Fibroblast of upper back skin (primary cell): ENCODE data around the gene PNPLA1.

Source experiments
- DNase-seq: peaks from one replicate; pipeline ENCODE4 v3.0.0-alpha.2; 2013

The PNPLA1 gene, protein sequence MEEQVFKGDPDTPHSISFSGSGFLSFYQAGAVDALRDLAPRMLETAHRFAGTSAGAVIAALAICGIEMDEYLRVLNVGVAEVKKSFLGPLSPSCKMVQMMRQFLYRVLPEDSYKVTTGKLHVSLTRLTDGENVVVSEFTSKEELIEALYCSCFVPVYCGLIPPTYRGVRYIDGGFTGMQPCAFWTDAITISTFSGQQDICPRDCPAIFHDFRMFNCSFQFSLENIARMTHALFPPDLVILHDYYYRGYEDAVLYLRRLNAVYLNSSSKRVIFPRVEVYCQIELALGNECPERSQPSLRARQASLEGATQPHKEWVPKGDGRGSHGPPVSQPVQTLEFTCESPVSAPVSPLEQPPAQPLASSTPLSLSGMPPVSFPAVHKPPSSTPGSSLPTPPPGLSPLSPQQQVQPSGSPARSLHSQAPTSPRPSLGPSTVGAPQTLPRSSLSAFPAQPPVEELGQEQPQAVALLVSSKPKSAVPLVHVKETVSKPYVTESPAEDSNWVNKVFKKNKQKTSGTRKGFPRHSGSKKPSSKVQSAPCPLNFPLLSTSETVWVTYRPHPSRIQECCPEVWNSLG

DNA sequence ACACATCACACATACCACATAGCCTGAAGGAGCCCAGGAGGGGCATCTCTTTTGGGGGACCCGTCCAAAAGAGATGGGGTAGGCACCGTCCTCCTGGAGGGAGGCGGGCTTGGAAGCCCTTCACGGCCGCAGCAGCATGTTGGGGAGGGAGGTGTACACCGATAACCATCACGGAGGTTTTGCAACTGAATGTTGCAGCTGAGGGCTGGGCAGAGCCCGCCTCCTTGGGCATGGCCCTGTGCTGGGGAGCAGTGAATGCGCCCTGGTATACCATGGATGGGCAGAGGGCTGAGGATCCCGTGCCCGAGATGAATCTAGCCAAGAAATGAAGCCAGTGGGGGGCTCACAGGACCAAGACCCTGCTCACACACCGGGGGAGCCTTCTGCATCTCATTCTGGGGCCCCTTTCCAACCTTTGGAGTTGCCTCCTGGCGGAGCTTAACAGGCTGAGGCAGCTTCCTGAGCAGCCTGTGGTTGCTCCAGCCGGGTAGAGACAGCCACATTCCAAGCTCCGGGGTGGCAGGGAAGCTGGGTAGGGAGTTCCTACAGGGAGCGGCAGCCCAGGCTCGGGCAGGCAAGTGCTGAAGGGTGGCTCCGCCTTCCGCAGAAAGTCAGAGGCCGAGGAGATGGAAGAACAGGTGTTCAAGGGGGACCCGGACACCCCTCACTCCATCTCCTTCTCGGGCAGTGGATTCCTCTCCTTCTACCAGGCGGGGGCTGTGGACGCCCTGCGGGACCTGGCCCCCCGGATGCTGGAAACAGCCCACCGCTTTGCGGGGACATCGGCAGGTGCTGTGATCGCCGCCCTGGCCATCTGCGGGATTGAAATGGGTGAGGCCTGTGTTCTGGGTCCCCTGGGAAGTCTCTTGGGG is at the start of gene PNPLA1:
TSS of gene PNPLA1 (plus strand) at position 227 of the 872 bp plus-strand sequence. CDS start at position 627, 400 bp downstream.
- no peak for DNase-seq

DNA sequence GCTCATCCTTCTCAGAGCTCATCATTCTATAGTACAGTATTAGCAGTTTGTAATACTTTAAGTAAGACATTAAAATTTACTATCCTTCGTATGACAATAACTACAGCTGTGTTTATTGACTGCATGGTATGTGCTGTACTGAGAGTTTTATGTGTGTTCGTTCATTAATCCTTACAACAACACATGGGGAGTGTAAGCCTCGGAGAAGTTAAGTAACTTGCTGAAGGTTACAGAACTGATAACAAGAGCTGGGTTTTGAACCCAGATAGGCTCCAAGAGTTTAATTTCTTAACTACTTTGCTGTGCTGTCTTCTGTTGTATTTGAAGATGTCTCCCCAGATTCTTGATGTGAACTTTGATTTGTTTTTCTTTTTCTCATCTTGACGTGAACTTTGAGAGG is 49.6 kb upstream of the PNPLA1 start:
- DNase-seq, result no peak

DNA sequence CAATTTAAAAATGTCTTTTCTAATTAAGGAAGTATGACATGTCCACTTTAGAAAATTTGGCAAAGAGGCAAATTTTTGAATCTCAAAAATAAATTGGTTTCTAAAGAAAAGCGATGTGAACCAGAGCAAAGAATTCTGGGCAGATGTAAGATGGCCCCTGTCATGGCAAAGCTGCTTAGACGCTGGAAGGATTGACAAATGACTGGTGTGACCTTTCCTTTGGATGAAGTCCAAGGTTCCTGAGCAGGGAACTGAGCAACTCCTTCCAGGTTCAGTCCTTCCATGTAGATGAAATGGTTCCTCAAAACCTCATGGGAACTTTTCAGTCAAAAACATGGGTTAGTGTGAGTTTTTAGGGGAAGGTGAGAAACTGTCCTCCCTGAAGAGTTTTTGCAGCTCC is 48.2 kb upstream of the PNPLA1 start:
- no peak for DNase-seq

DNA sequence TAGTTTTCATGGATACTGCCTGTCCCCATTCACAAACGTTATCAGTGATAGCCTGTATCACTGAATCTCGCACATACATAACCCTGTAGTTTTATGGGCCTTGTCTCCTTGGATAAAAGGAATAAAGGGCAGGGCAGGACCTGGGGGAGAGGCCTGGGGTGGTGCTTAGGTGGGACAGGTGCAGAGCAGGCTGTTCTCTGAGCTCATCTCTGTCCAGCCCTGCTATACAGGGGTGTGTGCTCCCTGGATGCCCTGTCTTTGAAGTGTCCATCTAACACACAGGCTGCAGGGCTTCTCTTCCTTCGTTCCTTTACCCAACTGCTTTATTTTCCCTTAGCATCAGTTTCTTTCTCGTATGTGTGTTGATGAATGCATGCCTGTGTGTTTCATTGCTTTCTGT is 46.9 kb upstream of the PNPLA1 start:
- DNase-seq, result no peak

DNA sequence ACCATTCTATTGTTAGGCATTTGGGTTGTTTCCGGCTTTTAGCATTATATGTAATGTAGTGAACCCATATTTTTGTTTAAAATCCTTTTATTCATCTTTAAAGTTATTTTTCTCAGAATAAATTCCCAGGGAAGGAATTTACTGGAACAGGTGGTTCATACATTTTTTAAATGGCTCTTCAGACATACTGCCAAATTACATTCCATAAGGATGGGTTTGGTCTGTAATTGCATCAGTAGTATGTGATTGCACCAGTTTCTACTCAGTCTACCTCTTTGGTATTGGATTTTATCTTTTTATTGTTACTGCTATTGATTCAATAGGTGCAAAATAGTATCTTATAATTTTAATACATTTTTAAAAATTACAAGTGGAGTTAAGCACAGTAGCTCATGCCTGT is 46.2 kb upstream of the PNPLA1 start:
- peak; percentile 45 for DNase-seq

DNA sequence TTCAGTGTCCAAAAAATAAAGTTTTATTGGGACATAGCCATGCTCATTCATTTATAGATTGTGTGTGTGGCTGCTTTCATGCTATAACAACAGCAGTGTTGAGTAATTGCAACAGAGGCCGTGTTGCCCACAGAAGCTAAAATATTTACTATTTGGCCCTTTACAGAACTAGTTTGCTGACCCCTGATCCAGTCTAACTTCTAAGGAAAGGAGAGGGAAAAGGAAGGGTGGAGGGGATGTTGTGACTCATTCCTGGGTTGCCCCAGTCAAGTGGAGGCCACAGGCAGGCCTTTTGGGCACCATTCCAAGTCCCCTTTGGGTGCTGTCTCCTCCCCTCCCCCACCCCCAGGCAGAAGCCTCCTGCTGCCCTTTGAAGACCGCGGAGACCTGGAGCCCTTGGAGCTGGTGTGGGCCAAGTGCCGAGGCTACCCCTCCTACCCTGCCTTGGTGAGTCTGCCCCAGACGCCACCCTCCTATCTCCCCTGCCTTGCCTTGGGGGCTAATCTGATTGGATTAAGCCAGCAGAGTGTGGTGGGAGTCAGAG is 44.9 kb upstream of the PNPLA1 start:
- DNase-seq, result peak; percentile 11

DNA sequence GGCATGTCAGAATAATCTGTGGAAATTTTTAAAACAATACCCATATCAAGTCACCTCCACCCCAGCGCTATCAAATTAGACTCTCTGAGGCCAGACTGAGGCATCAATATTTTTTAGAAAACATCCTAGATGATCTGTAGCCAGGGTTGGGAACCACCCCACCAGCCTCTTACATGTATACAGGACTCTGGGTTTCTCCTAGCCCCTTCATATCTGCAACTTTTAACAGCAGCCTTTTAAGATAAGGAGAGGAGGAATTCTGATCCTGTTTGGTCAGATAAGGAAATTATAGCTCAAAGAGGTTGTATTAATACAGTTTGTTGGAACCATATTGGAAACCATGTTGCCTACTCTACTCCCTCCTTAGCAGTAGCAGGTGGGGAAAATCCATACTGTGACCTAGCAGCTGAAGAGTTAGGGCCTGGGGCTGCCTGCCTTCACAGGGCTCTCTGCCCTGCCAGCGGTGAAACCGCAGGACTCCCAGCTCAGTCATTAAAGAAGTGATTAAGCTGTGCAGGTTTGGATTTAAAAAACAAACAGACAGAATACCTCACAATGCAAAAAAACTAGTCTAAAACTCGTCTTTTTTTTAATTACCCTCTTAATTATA is 43.3 kb upstream of the PNPLA1 start:
- no peak for DNase-seq

DNA sequence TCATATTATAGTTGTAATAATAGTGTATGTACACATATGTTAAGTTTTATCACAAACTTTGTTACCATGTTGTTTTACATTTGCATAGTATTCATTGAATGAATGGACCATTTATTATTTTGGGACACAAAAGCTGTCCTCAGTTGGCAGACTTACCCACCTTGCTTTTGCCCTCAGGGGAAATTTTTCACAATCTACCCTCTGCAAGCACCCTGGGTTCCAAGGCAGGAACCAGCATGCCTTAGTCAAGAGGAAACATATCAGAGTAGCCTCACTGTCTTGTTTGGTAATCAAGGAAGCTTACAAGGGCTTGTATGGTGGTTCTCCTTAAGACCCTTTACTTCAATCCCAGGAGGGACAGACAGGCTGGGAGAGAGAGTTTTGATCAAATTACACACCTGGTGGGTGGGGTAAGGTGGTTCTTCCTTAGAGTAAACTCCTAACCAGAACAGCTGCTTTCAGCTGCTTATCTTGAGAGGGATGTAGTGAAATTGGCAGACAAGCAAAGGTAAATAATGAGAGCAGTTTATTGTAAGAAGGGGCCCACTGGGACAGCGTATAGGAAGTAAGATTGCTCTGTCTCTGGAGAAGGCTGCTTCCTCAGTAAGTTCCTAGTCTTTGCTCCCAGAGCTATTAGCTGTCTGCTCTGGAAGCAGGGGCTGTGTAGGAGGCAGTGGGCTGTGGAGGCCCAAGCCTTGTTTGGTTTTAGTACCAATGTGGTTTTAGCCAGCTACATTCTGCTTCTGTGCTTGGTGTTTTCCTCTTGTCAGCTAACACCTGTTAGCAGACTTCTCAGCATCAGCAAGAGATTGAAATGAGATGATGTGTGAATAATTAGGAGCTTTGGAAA is 42.3 kb upstream of the PNPLA1 start:
- DNase-seq, result no peak

DNA sequence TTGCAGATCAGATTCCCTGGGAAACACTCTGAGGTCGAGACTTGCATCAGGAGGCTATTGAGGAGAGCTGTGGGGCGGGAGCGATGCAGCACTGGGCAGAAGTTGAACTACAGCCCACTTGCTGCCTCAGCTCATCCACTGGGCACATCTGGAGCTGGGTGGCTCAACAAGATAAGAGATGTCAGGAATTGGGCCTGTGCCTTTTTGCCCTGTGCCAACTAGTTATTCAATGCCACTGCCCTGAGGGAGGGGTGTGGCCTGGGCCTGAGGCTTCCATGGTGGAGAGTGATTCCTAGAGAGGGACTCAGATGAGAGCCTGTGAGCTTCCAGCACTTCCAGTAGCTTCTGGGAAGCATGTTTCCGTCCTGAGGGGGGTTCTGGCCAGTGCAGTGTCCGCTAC is 40.6 kb upstream of the PNPLA1 start:
- no peak for DNase-seq

DNA sequence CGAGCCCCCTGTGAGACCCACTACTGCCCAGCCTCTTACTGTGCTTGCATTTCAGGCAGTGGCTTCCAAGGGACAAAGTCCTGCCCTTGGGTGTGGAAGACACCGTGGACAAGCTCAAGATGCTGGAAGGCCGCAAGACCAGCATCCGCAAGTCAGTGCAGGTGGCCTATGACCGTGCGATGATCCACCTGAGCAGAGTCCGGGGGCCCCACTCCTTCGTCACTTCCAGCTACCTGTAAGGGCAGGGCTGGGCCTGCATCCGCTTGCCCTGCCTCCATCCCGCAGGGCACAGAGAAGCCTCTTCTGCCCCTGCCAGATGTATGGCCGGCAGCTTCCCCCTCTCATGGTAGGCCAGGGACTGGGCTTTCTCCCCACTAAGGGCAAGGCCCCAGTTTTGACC is 39.5 kb upstream of the PNPLA1 start:
- no peak for DNase-seq

DNA sequence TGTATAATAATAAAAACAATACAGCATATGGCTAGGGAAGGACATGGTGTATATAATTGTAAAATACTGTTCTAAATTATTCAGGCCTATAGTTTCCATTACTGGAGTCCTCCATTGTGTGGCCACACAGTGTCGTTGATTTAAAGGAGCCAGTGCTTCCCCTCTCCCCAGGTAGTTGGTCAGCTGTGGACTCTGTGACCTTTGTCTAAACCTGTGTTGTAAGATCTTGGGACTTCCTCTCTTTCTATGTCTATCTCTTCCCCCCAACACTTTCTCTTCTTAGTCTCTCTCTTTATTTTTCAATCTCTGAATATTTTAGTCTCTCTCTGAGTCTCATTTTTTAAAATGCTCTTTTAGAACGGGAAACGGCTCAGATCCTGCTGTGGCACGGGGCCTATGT is 37.7 kb upstream of the PNPLA1 start:
- DNase-seq, result no peak

DNA sequence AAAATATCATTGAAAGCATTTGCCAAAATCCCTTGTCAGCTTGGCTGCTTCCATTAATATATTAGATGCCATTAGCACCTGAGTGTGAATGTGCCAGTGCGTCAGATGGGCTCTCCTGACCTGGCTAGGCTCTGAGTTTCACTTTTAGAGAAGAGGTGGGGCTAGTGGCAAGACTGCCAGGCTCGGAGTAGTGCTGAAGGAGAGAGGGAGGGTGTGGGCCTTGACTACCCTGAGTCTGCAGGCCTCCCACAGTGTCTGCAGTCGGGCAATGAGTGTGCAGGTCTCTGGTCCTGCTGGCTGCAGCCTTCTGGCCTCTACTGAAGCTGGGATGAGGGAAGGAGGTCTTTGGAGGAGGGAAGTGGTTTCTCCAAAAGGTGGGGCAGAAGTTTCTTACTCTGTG is 34.6 kb upstream of the PNPLA1 start:
- DNase-seq, result no peak

DNA sequence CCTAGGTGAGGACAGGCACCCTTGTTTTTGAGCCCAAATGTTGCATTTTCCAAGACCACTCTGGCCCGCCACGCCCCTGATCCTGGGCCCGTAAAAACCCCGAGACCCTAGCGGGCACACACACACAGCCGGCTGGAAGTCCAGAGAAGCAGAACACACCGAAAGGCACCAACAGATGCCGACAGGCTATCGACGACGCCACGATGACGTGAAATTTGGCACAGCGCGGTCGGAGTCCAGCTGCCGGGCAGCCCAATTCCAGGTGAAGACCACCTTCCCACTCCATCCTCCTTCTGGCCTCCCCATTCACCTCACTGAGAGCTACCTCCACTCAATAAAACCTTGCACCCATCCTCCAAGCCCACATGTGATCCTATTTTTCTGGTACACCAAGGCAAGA is 34.0 kb upstream of the PNPLA1 start:
- no peak for DNase-seq

DNA sequence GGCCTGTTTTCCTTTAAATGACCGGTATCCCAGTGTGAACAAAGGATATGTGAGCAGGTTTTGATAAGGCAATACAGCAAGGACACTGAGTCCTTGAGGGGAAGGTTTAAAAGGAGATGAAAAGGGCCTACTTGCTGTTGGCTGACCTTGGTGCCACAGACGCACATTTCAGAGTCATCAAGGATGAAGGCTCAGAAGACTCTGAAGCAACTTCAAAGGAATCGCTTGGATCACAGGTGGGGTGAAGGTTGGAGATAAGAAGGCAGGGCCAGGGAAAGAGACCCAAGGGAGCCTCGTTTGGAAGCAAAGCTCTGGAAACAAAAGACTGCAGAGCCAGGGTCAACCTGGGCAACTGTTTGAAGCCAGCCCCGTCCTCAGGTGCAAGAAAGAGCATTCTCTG is 30.1 kb upstream of the PNPLA1 start:
- no peak for DNase-seq

DNA sequence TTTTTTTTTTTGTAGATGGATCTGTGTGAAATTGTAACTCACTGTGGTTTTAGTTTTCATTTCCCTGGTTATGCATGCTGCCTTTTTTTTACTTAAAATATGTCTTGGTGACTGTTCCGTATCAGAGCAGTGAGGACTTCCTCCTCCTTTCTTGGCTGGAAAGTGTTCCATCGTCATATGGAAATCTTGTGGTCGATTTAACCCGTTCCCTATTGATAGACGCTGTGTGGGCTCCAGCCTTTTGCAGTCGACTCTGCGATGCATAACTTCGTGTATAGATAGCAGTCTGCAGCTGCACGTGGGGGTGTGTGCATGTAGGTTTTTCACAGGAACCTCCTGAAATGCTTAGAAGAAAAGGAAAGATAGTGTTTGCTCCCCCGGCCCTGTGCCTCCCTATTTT is 28.1 kb upstream of the PNPLA1 start:
- DNase-seq, result peak; percentile 54

DNA sequence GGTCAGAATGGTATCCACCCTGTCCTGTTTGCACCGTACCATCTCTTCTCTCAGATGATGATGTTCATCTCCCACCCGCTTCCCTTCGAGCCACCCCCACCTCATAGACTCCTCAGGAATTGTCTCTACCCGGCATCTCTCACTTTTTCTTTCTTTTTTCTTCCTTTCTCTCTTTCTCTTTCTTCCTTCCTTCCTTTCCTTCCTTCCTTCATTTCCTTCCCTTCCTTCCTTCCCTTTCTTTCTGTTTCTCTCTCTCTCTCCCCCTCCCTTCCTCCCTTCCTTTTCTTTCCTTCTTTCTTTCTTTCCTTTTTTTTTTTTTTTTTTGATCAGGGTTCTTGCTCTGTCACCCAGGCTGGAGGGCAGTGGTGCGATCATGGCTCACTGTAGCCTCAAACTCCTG is 27.7 kb upstream of the PNPLA1 start:
- no peak for DNase-seq

DNA sequence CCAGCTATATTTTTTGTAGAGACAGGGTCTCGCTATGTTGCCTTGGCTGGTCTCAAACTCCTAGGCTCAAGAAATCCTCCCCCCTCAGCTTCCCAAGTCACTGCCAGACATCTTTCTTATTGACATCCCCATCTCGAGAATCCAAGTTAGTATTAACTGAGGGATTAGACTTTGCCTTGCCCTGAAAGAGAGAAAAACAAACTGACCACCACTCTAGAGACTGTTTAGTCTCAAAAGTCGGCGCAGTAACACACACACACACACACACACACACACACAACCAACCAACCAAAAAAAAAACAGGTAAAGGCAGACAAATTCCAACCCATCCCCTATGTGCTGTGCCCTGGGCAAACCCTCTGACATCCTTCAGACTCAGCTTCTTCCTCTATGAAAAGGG is 27.2 kb upstream of the PNPLA1 start:
- DNase-seq, result no peak

DNA sequence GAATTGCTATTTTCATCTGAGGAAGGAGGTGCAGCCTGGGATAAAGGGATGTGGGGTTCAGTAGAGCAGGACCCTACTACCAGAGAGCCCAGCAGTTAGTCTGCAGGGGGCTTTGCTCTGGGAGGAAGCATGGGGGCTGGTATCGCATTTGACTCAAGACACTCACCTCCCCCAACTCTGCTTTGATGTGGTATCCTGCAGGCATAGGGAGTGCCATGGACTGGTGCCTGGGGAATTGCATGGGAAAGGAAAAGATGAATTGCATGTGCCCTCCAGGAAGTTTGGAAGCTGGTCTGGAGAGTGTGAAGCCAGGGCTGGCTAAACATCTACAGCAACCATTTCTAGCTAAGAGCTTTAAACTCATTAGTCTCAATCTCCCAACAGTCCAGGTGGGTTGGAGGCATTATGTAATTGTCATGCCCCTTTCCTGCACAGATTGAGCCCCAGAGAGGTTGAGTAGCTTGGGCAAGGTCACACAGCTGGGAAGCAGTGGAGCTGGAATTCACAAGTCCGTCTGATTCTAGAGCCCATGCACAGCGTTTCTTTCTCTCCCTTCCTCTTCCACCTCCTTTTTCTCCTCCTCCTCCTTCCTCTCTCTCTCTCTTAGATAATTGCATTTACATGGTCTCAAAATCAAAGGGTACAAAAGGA is 26.2 kb upstream of the PNPLA1 start:
- DNase-seq, result no peak

DNA sequence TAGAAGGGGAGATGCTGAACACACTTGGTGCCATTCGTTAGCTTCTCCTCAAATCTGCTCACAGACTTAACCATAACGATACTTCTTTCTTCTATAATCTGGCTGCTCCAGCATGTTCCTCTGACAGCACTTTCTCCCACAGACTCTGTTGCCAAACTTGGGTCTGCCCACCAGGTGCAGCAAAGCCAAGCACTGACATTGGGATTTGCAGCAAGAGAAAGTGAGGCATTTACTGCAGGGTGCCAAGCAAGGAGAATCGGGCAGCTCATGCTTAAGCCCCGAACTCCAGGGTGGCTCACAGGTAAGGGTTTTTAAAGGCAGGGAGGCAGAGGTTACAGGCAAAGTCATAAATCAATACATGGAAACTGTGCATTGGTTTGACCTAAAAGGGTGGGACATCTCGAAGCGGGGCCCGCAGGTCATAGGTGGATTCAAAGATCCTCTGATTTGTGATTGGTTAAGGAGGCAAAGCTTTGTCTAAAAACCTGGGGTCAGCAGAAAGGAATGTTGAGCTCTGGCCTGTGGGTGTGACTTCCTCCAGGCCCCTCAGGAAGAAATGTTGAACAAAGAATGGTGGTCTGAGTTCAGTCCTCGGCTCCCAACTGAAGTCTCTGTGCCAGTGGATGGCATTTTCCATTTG is 25.1 kb upstream of the PNPLA1 start:
- peak; percentile 12 for DNase-seq

DNA sequence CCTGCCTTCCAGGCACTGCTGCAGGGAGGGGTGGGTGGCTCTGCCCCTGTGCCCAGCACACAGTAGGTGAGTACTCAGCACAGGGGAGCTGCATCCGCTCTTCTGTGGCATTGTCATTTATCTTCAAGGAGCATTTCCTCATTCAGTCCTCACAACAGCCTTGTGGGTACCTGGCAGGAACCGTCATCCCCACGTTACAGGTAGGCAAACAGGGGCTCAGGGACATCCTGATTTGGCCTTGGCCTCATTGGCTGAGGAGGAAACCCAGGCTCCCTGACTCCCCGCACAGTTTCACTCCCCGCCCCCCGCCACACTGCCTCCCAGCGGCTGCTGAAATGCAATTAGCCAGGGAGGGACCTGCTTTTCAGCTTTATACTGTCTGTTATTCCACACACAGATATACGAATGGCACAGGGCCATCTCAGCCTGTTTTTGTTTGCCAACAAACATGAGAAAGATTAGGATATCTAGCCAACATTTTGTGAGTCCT is 24.2 kb upstream of the PNPLA1 start:
- DNase-seq, result no peak
